Aortic smooth muscle cell (primary cell): ENCODE measurements around the gene WDFY4. TPM values are rescaled to one million over a fixed set of nuclear protein-coding genes. Genes with fewer than 3 reads are reported as not detected.

Source experiments
- total RNA-seq: library from RNA; depleted of rRNA; stranded (reverse); fragments of >200 nt; gene quantifications from 2 replicates; pipeline ENCODE4 v1.2.3, GENCODE V29; 2014

Gene WDFY4
- total RNA-seq = under 0.01 and 0.26 TPM in 2 replicates

GRCh38 chr10:48684792-48685623, at the start of gene WDFY4:
Gene WDFY4, plus strand, starts transcription at chr10:48684873. Its CDS starts 24,860 bp downstream, at chr10:48709733.

GRCh38 chr10:48939790-48940325, 255.2 kb downstream of the WDFY4 start, which contains the start of gene LRRC18:
Gene LRRC18, minus strand, starts transcription at chr10:48939840. Its CDS starts 25,685 bp downstream, at chr10:48914155.

Other genes with a start within 250 kb of the WDFY4 start
- gene ARHGAP22, start 79.8 kb upstream of the WDFY4 start, total RNA-seq = 153 and 161 TPM in 2 replicates